Measurements from ENCODE around the gene TMEM178A. TPM values are rescaled to one million over a fixed set of nuclear protein-coding genes. Genes with fewer than 3 reads are reported as not detected.

TMEM178A gene
- total RNA-seq, 2 experiments from 2014 or later = 0.22 to 0.53 TPM

- Histone ChIP-seq H3K27ac (ENCODE audit: low read depth in 1 of 2, low read length in 2 of 2) (no peak overlapping the region), H3K4me1 (ENCODE audit: insufficient read depth, low read length) (peaks cover 4% of the 10 kb centered on the region), H3K27me3 (ENCODE audit: control insufficient read depth in 1 of 2, insufficient read depth in 2 of 2, low read length in 2 of 2) (peaks cover 18 to 59% of the 10 kb centered on the region in 2 experiments), H3K36me3 (ENCODE audit: insufficient read depth, low read length) (no peaks in the 10 kb centered on the region), H3K4me3 (ENCODE audit: low read length) (no peak overlapping the region), H3K9me3 (ENCODE audit: control insufficient read depth in 1 of 2, insufficient read depth in 1 of 2, low read length in 2 of 2) (no peaks in the 10 kb centered on the region)
- H3K9me3 Mint-ChIP-seq = no peaks in the 10 kb centered on the region
- H3K27ac Mint-ChIP-seq = no peak overlapping the region
- ATAC-seq (ENCODE audit: poor library complexity) = no peak
- H3K4me3 Mint-ChIP-seq = no peak overlapping the region
- no peak for TF ChIP-seq CTCF (IDR thresholded peaks at IDR 0.05)
- intact Hi-C loops (cut with DNase I, micrococcal nuclease) = no loop called here
- peaks cover 4% of the 10 kb centered on the region for H3K4me1 Mint-ChIP-seq (ENCODE audit: low read depth)
- H3K36me3 Mint-ChIP-seq (ENCODE audit: low read depth) = no peaks in the 10 kb centered on the region
- peaks cover 84% of the 10 kb centered on the region for H3K27me3 Mint-ChIP-seq
- ChIA-PET POLR2A (no interaction called here), CTCF (no interaction called here)
- no peak for DNase-seq
These were observed 879 bp downstream of the TMEM178A start for GRCh38 chr2:39666491-39667101.

GRCh38 chr2:39667104-39667885 lies 1.6 kb downstream of the TMEM178A start:
- intact Hi-C loops (cut with DNase I, micrococcal nuclease) = no loop called here
- DNase-seq (no peak), ATAC-seq (ENCODE audit: poor library complexity) (no peak)
- Mint-ChIP-seq H3K27ac (no peak overlapping the region), H3K4me3 (peak overlapping the region; percentile 39), H3K9me3 (no peaks in the 10 kb centered on the region), H3K36me3 (ENCODE audit: low read depth) (no peaks in the 10 kb centered on the region), H3K27me3 (peaks cover 87% of the 10 kb centered on the region), H3K4me1 (ENCODE audit: low read depth) (peaks cover 4% of the 10 kb centered on the region)
- TF ChIP-seq CTCF (IDR thresholded peaks at IDR 0.05) = no peak
- H3K27me3 ChIP-seq (ENCODE audit: control insufficient read depth in 1 of 2, insufficient read depth in 2 of 2, low read length in 2 of 2) = peaks cover 18 to 64% of the 10 kb centered on the region in 2 experiments
- peaks cover 4% of the 10 kb centered on the region for H3K4me1 ChIP-seq (ENCODE audit: insufficient read depth, low read length)
- H3K4me3 ChIP-seq (ENCODE audit: low read length) = no peak overlapping the region
- H3K27ac ChIP-seq (ENCODE audit: low read depth in 1 of 2, low read length in 2 of 2) = no peak overlapping the region
- CTCF ChIA-PET = no interaction called here
- no peaks in the 10 kb centered on the region for H3K9me3 ChIP-seq (ENCODE audit: control insufficient read depth in 1 of 2, insufficient read depth in 1 of 2, low read length in 2 of 2)
- POLR2A ChIA-PET = no interaction called here
- H3K36me3 ChIP-seq (ENCODE audit: insufficient read depth, low read length) = no peaks in the 10 kb centered on the region

GRCh38 chr2:39667886-39668276 lies 2.2 kb downstream of the TMEM178A start:
- Histone ChIP-seq H3K36me3 (ENCODE audit: insufficient read depth, low read length) (no peaks in the 10 kb centered on the region), H3K9me3 (ENCODE audit: control insufficient read depth in 1 of 2, insufficient read depth in 1 of 2, low read length in 2 of 2) (no peaks in the 10 kb centered on the region), H3K4me3 (ENCODE audit: low read length) (no peak overlapping the region), H3K27ac (ENCODE audit: low read depth in 1 of 2, low read length in 2 of 2) (no peak overlapping the region), H3K4me1 (ENCODE audit: insufficient read depth, low read length) (peaks cover 4% of the 10 kb centered on the region), H3K27me3 (ENCODE audit: control insufficient read depth in 1 of 2, insufficient read depth in 2 of 2, low read length in 2 of 2) (peaks cover 18 to 64% of the 10 kb centered on the region in 2 experiments)
- ChIA-PET CTCF (no interaction called here), POLR2A (no interaction called here)
- no peaks in the 10 kb centered on the region for H3K9me3 Mint-ChIP-seq
- TF ChIP-seq CTCF (IDR thresholded peaks at IDR 0.05) = no peak
- H3K27ac Mint-ChIP-seq = no peak overlapping the region
- intact Hi-C loops (cut with DNase I, micrococcal nuclease) = no loop called here
- H3K27me3 Mint-ChIP-seq = peaks cover 85% of the 10 kb centered on the region
- DNase-seq = no peak
- H3K36me3 Mint-ChIP-seq (ENCODE audit: low read depth) = no peaks in the 10 kb centered on the region
- peaks cover 4% of the 10 kb centered on the region for H3K4me1 Mint-ChIP-seq (ENCODE audit: low read depth)
- H3K4me3 Mint-ChIP-seq = no peak overlapping the region
- no peak for ATAC-seq (ENCODE audit: poor library complexity)

Data from CD4-positive, alpha-beta T cell (primary cell).